ENCODE measurements around the gene SCNN1A. TPM values are rescaled to one million over a fixed set of nuclear protein-coding genes. Genes with fewer than 3 reads are reported as not detected.

The SCNN1A gene
- total RNA-seq, 2 experiments from 2014 or later: 2.3 to 3.8 TPM

DNA sequence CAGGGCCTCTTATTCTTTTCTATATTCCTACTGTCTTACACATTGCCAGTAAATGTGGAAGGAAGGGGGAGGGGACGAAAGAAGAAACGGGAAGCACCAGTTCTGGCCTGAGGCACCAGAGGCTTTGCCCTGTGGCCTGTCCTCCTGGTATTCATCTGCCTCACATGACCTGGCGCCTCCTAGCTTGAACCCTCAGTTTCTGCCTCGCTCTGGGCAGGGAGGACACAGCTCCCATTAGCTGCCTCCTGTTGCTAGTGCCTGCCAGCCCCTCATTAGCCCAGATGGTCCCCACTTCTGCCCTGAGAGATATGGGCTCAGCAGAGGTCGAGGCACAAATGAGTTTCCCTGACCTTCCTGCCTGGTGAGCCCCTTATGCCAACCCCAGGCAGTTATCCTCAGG lies 67.8 kb downstream of the SCNN1A start:
- Mint-ChIP-seq H3K27me3 (peaks cover 8% of the 10 kb centered on the region), H3K27ac (no peak overlapping the region)

DNA sequence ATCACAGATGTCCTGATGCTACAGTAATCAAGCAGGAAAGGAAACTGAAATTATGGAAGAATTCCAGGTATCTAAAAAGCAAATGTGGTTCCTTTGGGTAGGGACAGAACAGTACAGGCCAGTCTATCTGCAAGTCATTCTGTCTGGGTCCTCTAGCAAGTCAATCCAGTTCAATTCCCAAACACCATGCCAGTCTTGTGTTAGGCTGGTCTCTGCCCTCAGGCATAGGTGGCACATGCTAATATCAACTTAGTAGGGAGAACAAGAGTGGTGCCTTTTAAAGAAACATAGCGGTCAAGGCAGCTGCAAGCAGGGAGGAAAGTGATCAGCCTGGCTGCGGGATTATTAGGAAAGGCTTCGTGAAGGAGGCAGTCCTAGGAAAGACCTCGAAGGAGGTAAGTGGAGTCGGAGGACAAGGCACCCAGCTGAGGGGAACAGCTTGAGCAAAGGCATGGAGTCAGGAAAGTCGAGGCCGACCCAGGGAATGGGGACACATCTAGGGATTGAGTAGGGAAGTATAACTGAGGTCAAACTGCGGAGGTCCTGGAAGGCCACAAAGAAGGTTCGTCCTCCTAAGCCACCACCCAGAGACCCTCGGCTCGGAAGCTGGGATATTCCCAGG lies 68.7 kb downstream of the SCNN1A start:
- no peak for ATAC-seq
- no peaks in the 10 kb centered on the region for H3K36me3 Mint-ChIP-seq (ENCODE audit: low read depth)
- no peak overlapping the region for H3K4me3 Mint-ChIP-seq
- ChIA-PET CTCF (interaction anchor here (0.7 to 1.3 kb wide), 4 partner anchors 16 to 226 kb away, joined by 3 to 5 read pairs (median 4); no protein-coding TSS in a partner anchor), POLR2A (interaction anchor here (1.5 kb wide), 1 partner anchor 39 kb away, joined by 3 read pairs; no protein-coding TSS in a partner anchor)
- H3K27me3 Mint-ChIP-seq: peaks cover 8% of the 10 kb centered on the region
- TF ChIP-seq, protein P1, sequence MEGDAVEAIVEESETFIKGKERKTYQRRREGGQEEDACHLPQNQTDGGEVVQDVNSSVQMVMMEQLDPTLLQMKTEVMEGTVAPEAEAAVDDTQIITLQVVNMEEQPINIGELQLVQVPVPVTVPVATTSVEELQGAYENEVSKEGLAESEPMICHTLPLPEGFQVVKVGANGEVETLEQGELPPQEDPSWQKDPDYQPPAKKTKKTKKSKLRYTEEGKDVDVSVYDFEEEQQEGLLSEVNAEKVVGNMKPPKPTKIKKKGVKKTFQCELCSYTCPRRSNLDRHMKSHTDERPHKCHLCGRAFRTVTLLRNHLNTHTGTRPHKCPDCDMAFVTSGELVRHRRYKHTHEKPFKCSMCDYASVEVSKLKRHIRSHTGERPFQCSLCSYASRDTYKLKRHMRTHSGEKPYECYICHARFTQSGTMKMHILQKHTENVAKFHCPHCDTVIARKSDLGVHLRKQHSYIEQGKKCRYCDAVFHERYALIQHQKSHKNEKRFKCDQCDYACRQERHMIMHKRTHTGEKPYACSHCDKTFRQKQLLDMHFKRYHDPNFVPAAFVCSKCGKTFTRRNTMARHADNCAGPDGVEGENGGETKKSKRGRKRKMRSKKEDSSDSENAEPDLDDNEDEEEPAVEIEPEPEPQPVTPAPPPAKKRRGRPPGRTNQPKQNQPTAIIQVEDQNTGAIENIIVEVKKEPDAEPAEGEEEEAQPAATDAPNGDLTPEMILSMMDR (IDR thresholded peaks at IDR 0.05): no peak
- H3K4me1 Mint-ChIP-seq (ENCODE audit: low read depth): no peaks in the 10 kb centered on the region
- no peaks in the 10 kb centered on the region for H3K9me3 Mint-ChIP-seq
- intact Hi-C loops (cut with micrococcal nuclease): no loop called here
- DNase-seq: no peak
- H3K27ac Mint-ChIP-seq: no peak overlapping the region

More for the DNA sequence above, 67.8 kb downstream of the SCNN1A start:
- DNase-seq (no peak), ATAC-seq (no peak)
- TF ChIP-seq, protein P1 (IDR thresholded peaks at IDR 0.05): no peak
- POLR2A ChIA-PET: interaction anchor here (1.5 kb wide), 2 partner anchors 11 to 38 kb away, joined by 3 to 5 read pairs; no protein-coding TSS in a partner anchor
- Mint-ChIP-seq H3K4me1 (ENCODE audit: low read depth) (peaks cover 4% of the 10 kb centered on the region), H3K36me3 (ENCODE audit: low read depth) (no peaks in the 10 kb centered on the region), H3K4me3 (no peak overlapping the region), H3K9me3 (no peaks in the 10 kb centered on the region)
- intact Hi-C loops (cut with micrococcal nuclease): no loop called here
- CTCF ChIA-PET: interaction anchor here (0.7 to 2.4 kb wide), 6 partner anchors 16 to 225 kb away, joined by 3 to 7 read pairs (median 4); no protein-coding TSS in a partner anchor

DNA sequence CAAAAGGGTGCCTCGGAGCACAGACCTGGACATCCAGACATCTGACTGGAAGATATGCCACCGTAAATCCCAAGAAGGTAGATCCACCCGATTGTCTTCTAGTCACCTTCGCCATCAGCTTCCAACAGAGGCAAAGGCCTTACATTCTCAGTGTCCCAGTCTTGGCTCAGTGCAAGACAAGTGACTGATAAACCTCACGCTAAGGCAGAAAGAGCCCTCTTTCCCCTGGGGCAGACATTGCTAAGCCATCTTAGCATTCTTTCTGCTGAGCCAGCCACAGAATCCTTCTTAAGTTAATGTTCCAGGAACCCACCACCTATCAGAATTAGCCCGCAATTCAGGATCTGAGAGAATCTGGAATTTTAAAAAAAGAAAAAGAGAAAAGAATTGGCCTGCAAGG lies 69.2 kb downstream of the SCNN1A start:
- ChIA-PET POLR2A (no interaction called here), CTCF (interaction anchor here (1.0 to 1.5 kb wide), 6 partner anchors 13 to 318 kb away, joined by 3 to 5 read pairs (median 3); no protein-coding TSS in a partner anchor)
- TF ChIP-seq, protein P1 (IDR thresholded peaks at IDR 0.05): no peak
- intact Hi-C loops (cut with micrococcal nuclease): no loop called here
- H3K27ac Mint-ChIP-seq: no peak overlapping the region
- H3K36me3 Mint-ChIP-seq (ENCODE audit: low read depth): no peaks in the 10 kb centered on the region
- no peaks in the 10 kb centered on the region for H3K9me3 Mint-ChIP-seq
- ATAC-seq (no peak), DNase-seq (no peak)
- H3K4me3 Mint-ChIP-seq: no peak overlapping the region
- no peaks in the 10 kb centered on the region for H3K4me1 Mint-ChIP-seq (ENCODE audit: low read depth)
- H3K27me3 Mint-ChIP-seq: peaks cover 8% of the 10 kb centered on the region

DNA sequence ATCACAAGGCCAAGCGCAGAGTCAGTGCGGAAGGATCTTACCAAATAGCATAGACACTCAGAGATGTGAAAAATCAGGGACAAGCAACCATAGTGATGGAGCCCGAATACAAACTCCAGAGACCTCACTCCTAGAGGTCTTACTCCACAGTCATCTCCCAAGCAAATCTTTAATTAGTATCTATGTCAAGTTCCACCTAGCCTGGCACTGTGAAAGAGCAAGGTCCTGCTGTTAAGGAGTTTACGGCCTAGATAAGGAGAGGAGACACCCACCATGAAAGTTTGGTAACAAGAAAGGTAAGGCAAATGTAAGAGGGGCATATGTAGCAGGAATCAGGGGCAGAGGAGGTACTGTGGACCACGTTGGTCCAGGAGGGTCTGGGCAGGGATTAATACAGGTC lies 72.3 kb downstream of the SCNN1A start:
- TF ChIP-seq, protein P1 (IDR thresholded peaks at IDR 0.05): no peak
- no peaks in the 10 kb centered on the region for H3K9me3 Mint-ChIP-seq
- no peak overlapping the region for H3K27ac Mint-ChIP-seq
- ATAC-seq: no peak
- no peak overlapping the region for H3K4me3 Mint-ChIP-seq
- no peaks in the 10 kb centered on the region for H3K4me1 Mint-ChIP-seq (ENCODE audit: low read depth)
- ChIA-PET POLR2A (no interaction called here), CTCF (interaction anchor here (0.5 to 1.2 kb wide), 2 partner anchors 15 to 23 kb away, joined by 3 read pairs; no protein-coding TSS in a partner anchor)
- no peak for DNase-seq
- no peaks in the 10 kb centered on the region for H3K36me3 Mint-ChIP-seq (ENCODE audit: low read depth)
- peaks cover 1% of the 10 kb centered on the region for H3K27me3 Mint-ChIP-seq
- intact Hi-C loops (cut with micrococcal nuclease): no loop called here

DNA sequence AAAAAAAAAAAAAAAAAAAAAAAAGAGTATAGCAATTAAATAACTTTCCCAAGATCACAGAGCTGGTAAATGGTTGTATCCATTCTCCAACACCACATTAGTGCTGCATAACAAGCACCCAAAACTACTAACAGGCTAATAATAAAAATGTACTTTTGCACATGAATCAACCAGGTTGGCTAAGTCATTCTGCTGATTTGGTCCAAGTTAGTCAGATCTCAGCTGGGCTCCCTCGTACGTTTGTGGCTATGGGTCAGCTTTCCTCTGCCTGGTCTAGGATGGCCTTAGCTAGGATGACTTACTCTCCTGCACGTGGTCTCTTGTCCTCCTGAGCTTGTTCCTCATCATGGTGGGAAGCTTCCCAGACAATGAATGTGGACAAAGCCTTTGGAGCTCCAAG lies 72.7 kb downstream of the SCNN1A start:
- POLR2A ChIA-PET: no interaction called here
- DNase-seq (no peak), ATAC-seq (no peak)
- TF ChIP-seq, protein P1 (IDR thresholded peaks at IDR 0.05): no peak
- Mint-ChIP-seq H3K4me3 (no peak overlapping the region), H3K27ac (no peak overlapping the region), H3K27me3 (peaks cover 1% of the 10 kb centered on the region), H3K9me3 (no peaks in the 10 kb centered on the region), H3K4me1 (ENCODE audit: low read depth) (no peaks in the 10 kb centered on the region), H3K36me3 (ENCODE audit: low read depth) (no peaks in the 10 kb centered on the region)
- intact Hi-C loops (cut with micrococcal nuclease): no loop called here
- CTCF ChIA-PET: interaction anchor here (0.5 to 1.2 kb wide), 2 partner anchors 15 to 23 kb away, joined by 3 read pairs; no protein-coding TSS in a partner anchor
